WTC11 (cell line): ENCODE measurements around the gene NRXN3.

ENCODE experiments used
- ATF6 ChIP-seq: sonication (generic); formaldehyde crosslinking; IDR thresholded peaks from 2 replicates; pipeline ENCODE4 v1.8.1; 2023; ENCODE audit warnings: mild to moderate bottlenecking, missing genetic modification reagents
- CTCF ChIP-seq: fragments of 200-600 bp; IDR thresholded peaks from 2 replicates; pipeline ENCODE4 v1.8.0; 2022; ENCODE audit warnings: antibody characterized with exemption
- E2F1 ChIP-seq: sonication (generic); formaldehyde crosslinking; IDR thresholded peaks from 2 replicates; pipeline ENCODE4 v1.8.0; 2022; ENCODE audit warnings: mild to moderate bottlenecking, missing genetic modification reagents
- GABPB1 ChIP-seq: sonication (generic); formaldehyde crosslinking; IDR thresholded peaks from 2 replicates; pipeline ENCODE4 v1.8.1; 2023; ENCODE audit warnings: mild to moderate bottlenecking, missing genetic modification reagents
- IRF2 ChIP-seq: sonication (generic); formaldehyde crosslinking; IDR thresholded peaks from 2 replicates; pipeline ENCODE4 v1.8.0; 2022; ENCODE audit warnings: low read depth, missing genetic modification reagents, borderline replicate concordance
- KAT7 ChIP-seq: sonication (generic); formaldehyde crosslinking; IDR thresholded peaks from 2 replicates; pipeline ENCODE4 v1.8.1; 2023; ENCODE audit warnings: missing genetic modification reagents, mild to moderate bottlenecking, borderline replicate concordance
- MAX ChIP-seq: sonication (generic); formaldehyde crosslinking; IDR thresholded peaks from 2 replicates; pipeline ENCODE4 v1.8.0; 2022; ENCODE audit warnings: mild to moderate bottlenecking, missing genetic modification reagents
- NR2C2 ChIP-seq: sonication (generic); formaldehyde crosslinking; IDR thresholded peaks from 2 replicates; pipeline ENCODE4 v1.8.0; 2022; ENCODE audit warnings: mild to moderate bottlenecking, missing genetic modification reagents
- SP1 ChIP-seq: sonication (generic); formaldehyde crosslinking; conservative IDR thresholded peaks from 2 replicates; pipeline ENCODE4 v1.8.1; 2022; ENCODE audit warnings: missing genetic modification reagents
- USF2 ChIP-seq: sonication (generic); formaldehyde crosslinking; IDR thresholded peaks from 2 replicates; pipeline ENCODE4 v1.8.1; 2023; ENCODE audit warnings: mild to moderate bottlenecking, missing genetic modification reagents, moderate library complexity
- ZBTB21 ChIP-seq: sonication (generic); formaldehyde crosslinking; IDR thresholded peaks from 2 replicates; pipeline ENCODE4 v1.8.1; 2023; ENCODE audit warnings: mild to moderate bottlenecking, missing genetic modification reagents, borderline replicate concordance
- ZNF121 ChIP-seq: sonication (generic); formaldehyde crosslinking; IDR thresholded peaks from 2 replicates; pipeline ENCODE4 v1.8.0; 2023; ENCODE audit warnings: missing genetic modification reagents
- ZNF232 ChIP-seq: sonication (generic); formaldehyde crosslinking; IDR thresholded peaks from 2 replicates; pipeline ENCODE4 v1.8.0; 2022; ENCODE audit warnings: mild to moderate bottlenecking, missing genetic modification reagents

GRCh38 chr14:78567343-78567742, 397.2 kb downstream of the NRXN3 start:
- TF ChIP-seq CTCF, result no peak
- no peak for TF ChIP-seq IRF2
- no peak for TF ChIP-seq MAX
- no peak for TF ChIP-seq SP1 (CRISPR knock-in tag)
- no peak for TF ChIP-seq GABPB1 (CRISPR knock-in tag)
- no peak for TF ChIP-seq KAT7 (CRISPR knock-in tag)
- no peak for TF ChIP-seq ZNF232
- no peak for TF ChIP-seq E2F1 (CRISPR knock-in tag)
- TF ChIP-seq USF2, result no peak
- no peak for TF ChIP-seq NR2C2
- TF ChIP-seq ATF6 (CRISPR knock-in tag), result no peak
- no peak for TF ChIP-seq ZBTB21 (CRISPR knock-in tag)
- no peak for TF ChIP-seq ZNF121 (CRISPR knock-in tag)
